Measurements from ENCODE around the gene MYOF. TPM values are rescaled to one million over a fixed set of nuclear protein-coding genes. Genes with fewer than 3 reads are reported as not detected.

MYOF gene
- total and polyA plus RNA-seq, 2 of the 8 experiments (the other 6 are each of a cell fraction or from before 2014, with no cell fraction given), result 0.98 to 2.3 TPM

DNA sequence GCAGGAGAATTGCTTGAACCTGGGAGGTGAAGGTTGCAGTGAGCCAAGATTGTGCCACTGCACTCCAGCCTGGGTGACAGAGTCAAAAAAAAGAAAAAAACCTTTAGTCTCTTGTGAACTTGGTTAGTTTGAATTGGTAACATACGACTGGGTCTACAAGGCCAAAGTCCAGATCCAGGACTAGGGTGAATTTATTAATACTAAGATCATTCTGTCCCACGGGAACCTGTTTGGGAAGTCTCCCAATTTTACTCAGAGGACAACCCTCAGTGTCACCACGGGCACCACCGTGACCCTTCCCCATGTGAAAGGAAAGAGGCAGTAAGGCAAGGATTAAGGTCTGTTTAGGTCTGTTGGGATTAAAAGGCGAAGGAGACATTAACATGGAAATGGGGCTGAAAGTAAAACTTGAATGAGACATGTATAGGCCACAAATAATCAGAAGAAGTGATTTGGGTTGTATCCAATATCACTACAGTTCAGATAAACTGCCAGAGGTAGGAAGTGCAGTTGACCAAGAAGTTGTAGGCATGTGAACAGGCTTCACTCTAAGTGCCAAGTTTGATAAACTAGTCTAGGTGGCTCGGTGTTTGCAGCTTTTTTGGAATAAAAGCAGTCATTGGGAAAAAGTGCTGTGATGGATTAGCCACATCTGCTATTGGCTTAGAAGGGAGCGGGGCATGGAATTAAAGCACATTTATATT lies 30.7 kb downstream of the MYOF start:
- no peak overlapping the region for H4K8ac ChIP-seq (ENCODE audit: extremely low read depth, insufficient read depth, low read length)
- H3K79me2 ChIP-seq (ENCODE audit: control insufficient read depth in 1 of 2, insufficient read depth in 2 of 2, low read length in 2 of 2), result no peaks in the 10 kb centered on the region
- H3K23ac ChIP-seq (ENCODE audit: insufficient read length), result no peak overlapping the region
- H3K27ac ChIP-seq (ENCODE audit: low read depth, low read length), result no peak overlapping the region
- FAIRE-seq, result no peak
- peaks cover under 1 to 3% (median under 1%) of the 10 kb centered on the region in 4 experiments; a peak in 6 of 7 replicates for H3K4me1 ChIP-seq (replicated peaks in 1 of 4; ENCODE audit: control insufficient read depth in 3 of 4, insufficient read depth in 4 of 4, low read length in 3 of 4)
- H2BK120ac ChIP-seq (replicated peaks; ENCODE audit: low read depth, low read length), result no peak overlapping the region
- H3K4ac ChIP-seq (replicated peaks; ENCODE audit: insufficient read length, low read depth, low read length), result no peak overlapping the region
- no peak overlapping the region for H4K91ac ChIP-seq (replicated peaks; ENCODE audit: insufficient read length, low read length)
- no peak overlapping the region for H2BK20ac ChIP-seq (ENCODE audit: low read length)
- 73% methylated on average over 7 of the region's 7 CpGs; no CpG with 5 or more reads in 1 of the 2 experiments for WGBS, 2 experiments (ENCODE audit: extremely low coverage in 1 of 2, insufficient coverage in 1 of 2, insufficient read length in 1 of 2, insufficient replicate concordance in 2 of 2, low coverage in 1 of 2, low lambda C conversion rate in 2 of 2, missing lambda C conversion rate in 1 of 2)
- no peak overlapping the region for H2BK12ac ChIP-seq (ENCODE audit: low read depth, low read length)
- no peak overlapping the region for H4K5ac ChIP-seq (ENCODE audit: insufficient read length, low read depth, low read length)
- no peak overlapping the region for H3K9ac ChIP-seq (replicated peaks in 1 of 4; ENCODE audit: extremely low read depth in 1 of 4, low read depth in 3 of 4, low read length in 3 of 4)
- ChIA-PET POLR2A (ENCODE audit: partially characterized antibody) (no interaction called here), CTCF (ENCODE audit: partially characterized antibody) (interaction anchor here (1.2 kb wide), 1 partner anchor 12 kb away, joined by 4 read pairs; no protein-coding TSS in a partner anchor)
- H3K18ac ChIP-seq (ENCODE audit: extremely low read depth, low read length), result no peak overlapping the region
- H3K23me2 ChIP-seq (ENCODE audit: low read depth, low read length), result no peaks in the 10 kb centered on the region
- no peaks in the 10 kb centered on the region for H3K27me3 ChIP-seq (replicated peaks in 1 of 4; ENCODE audit: control insufficient read depth in 3 of 4, extremely low read depth in 1 of 4, insufficient read depth in 3 of 4, low read length in 3 of 4)
- H3K9me3 ChIP-seq (ENCODE audit: insufficient read depth in 2 of 2, low read depth in 1 of 2, low read length in 1 of 2), result no peaks in the 10 kb centered on the region
- no peak overlapping the region for H3K56ac ChIP-seq (replicated peaks; ENCODE audit: insufficient read length, low read depth, low read length)
- no peak overlapping the region for H2AK5ac ChIP-seq (ENCODE audit: low read depth, low read length)
- no peak overlapping the region for H3K14ac ChIP-seq (ENCODE audit: insufficient read length)
- H2BK15ac ChIP-seq (ENCODE audit: low read length), result no peak overlapping the region
- H2AFZ ChIP-seq (ENCODE audit: low read length), result no peak overlapping the region
- H4K20me1 ChIP-seq (replicated peaks in 1 of 2; ENCODE audit: control insufficient read depth in 1 of 2, insufficient read depth in 2 of 2, low read length in 2 of 2), result no peaks in the 10 kb centered on the region
- H3K4me2 ChIP-seq (ENCODE audit: insufficient read depth in 1 of 2, low read depth in 2 of 2, low read length in 2 of 2), result no peak overlapping the region
- H3K79me1 ChIP-seq (ENCODE audit: low read depth, low read length), result no peaks in the 10 kb centered on the region
- H2BK5ac ChIP-seq (ENCODE audit: low read depth, low read length), result no peak overlapping the region
- DNase-seq (ENCODE audit: low read depth in 1 of 2, low spot score in 2 of 2), result no peak
- no peaks in the 10 kb centered on the region for H3K36me3 ChIP-seq (ENCODE audit: control insufficient read depth in 2 of 4, insufficient read depth in 4 of 4, low read length in 3 of 4)
- no peak overlapping the region for H3K4me3 ChIP-seq (ENCODE audit: extremely low read depth in 1 of 4, insufficient read depth in 2 of 4, low read depth in 3 of 4, low read length in 4 of 4)
- TF ChIP-seq ASH2L (IDR thresholded peaks at IDR 0.05; ENCODE audit: low read length), result no peak
- no peak for TF ChIP-seq SRF (IDR thresholded peaks at IDR 0.05; ENCODE audit: low read depth, low read length)
- no peak for TF ChIP-seq GABPA (IDR thresholded peaks at IDR 0.05; ENCODE audit: borderline replicate concordance, insufficient read depth, low read length)
- no peak for TF ChIP-seq CHD1 (IDR thresholded peaks at IDR 0.05; ENCODE audit: low read depth, low read length)
- no peak for TF ChIP-seq BRCA1 (IDR thresholded peaks at IDR 0.05; ENCODE audit: low read depth, low read length)
- TF ChIP-seq RBBP5 (IDR thresholded peaks at IDR 0.05; ENCODE audit: borderline replicate concordance, low read depth, low read length), result no peak
- TF ChIP-seq SP2 (IDR thresholded peaks at IDR 0.05; ENCODE audit: low read length), result no peak
- no peak for TF ChIP-seq POLR2AphosphoS5 (IDR thresholded peaks at IDR 0.05; ENCODE audit: low read depth, low read length)
- no peak for TF ChIP-seq KDM1A (IDR thresholded peaks at IDR 0.05; ENCODE audit: borderline replicate concordance, low read length)
- TF ChIP-seq EP300 (IDR thresholded peaks at IDR 0.05; ENCODE audit: borderline replicate concordance in 1 of 2, low read depth in 2 of 2, low read length in 2 of 2), result no peak
- no peak for TF ChIP-seq RFX5 (IDR thresholded peaks at IDR 0.05; ENCODE audit: borderline replicate concordance, low read depth, low read length)
- no peak for TF ChIP-seq RAD21 (IDR thresholded peaks at IDR 0.05 in 1 of 2, conservative IDR thresholded peaks at IDR 0.05 in 1 of 2; ENCODE audit: low read depth in 2 of 2, low read length in 2 of 2)
- TF ChIP-seq BCL11A (IDR thresholded peaks at IDR 0.05; ENCODE audit: low read depth in 2 of 2, low read length in 2 of 2), result no peak
- no peak for TF ChIP-seq TBP (IDR thresholded peaks at IDR 0.05; ENCODE audit: low read depth, low read length)
